Endodermal cell (in vitro differentiated cells): Measurements from ENCODE around the gene ARHGEF26. TPM values are rescaled to one million over a fixed set of nuclear protein-coding genes. Genes with fewer than 3 reads are reported as not detected.

Source experiments
- DNase-seq: peaks from one replicate; pipeline ENCODE4 v3.0.0-alpha.2; 2017
- H3K27ac ChIP-seq: 2 replicates; pipeline ENCODE4 v1.5.1; 2013; ENCODE audit warnings: mild to moderate bottlenecking, low read depth, low read length, moderate library complexity
- H3K27me3 ChIP-seq: 2 replicates; pipeline ENCODE4 v1.6.1; 2013; ENCODE audit warnings: mild to moderate bottlenecking, low read length, moderate library complexity; ENCODE audit not compliant: insufficient read depth, control insufficient read depth, poor library complexity, severe bottlenecking
- H3K36me3 ChIP-seq: 2 replicates; pipeline ENCODE4 v1.7.0; 2013; ENCODE audit warnings: mild to moderate bottlenecking, low read length, moderate library complexity; ENCODE audit not compliant: control insufficient read depth, insufficient read depth
- H3K4me1 ChIP-seq: one replicate; pipeline ENCODE4 v1.7.0; 2013; ENCODE audit warnings: low read length; ENCODE audit not compliant: control insufficient read depth, insufficient read depth
- H3K4me3 ChIP-seq: 2 replicates; pipeline ENCODE4 v1.5.1; 2013; ENCODE audit warnings: mild to moderate bottlenecking, low read length, moderate library complexity
- H3K9ac ChIP-seq: 2 replicates; pipeline ENCODE4 v1.6.1; 2013; ENCODE audit warnings: mild to moderate bottlenecking, low read length, moderate library complexity; ENCODE audit not compliant: poor library complexity, severe bottlenecking; ENCODE audit errors: extremely low read depth
- H3K9me3 ChIP-seq: 2 replicates; pipeline ENCODE4 v1.6.1; 2013; ENCODE audit warnings: mild to moderate bottlenecking, low read length, moderate library complexity; ENCODE audit not compliant: control insufficient read depth
- H3K27ac Mint-ChIP-seq: 2 replicates; pipeline ENCODE4 v1.8.0; 2020; ENCODE audit warnings: mixed read lengths
- H3K27me3 Mint-ChIP-seq: 2 replicates; pipeline ENCODE4 v1.8.0; 2021; ENCODE audit warnings: mild to moderate bottlenecking, mixed read lengths; ENCODE audit not compliant: insufficient read depth
- H3K36me3 Mint-ChIP-seq: 2 replicates; pipeline ENCODE4 v1.8.0; 2020; ENCODE audit warnings: low read depth, mixed read lengths
- H3K4me1 Mint-ChIP-seq: 2 replicates; pipeline ENCODE4 v1.8.0; 2020; ENCODE audit warnings: mixed read lengths
- H3K4me3 Mint-ChIP-seq: 2 replicates; pipeline ENCODE4 v1.8.0; 2020; ENCODE audit warnings: mild to moderate bottlenecking, moderate library complexity, mixed read lengths
- H3K9me3 Mint-ChIP-seq: 2 replicates; pipeline ENCODE4 v1.8.0; 2020; ENCODE audit warnings: mild to moderate bottlenecking, mixed read lengths
- WGBS, 2 experiments: methylation state at CpG; one replicate each; pipeline versions ENCODE4 v1.1.5 to v1.1.7; 2013; ENCODE audit warnings: missing lambda C conversion rate in 2 of 2, mixed read lengths in 1 of 2; ENCODE audit not compliant: insufficient coverage in 1 of 2, insufficient read length in 1 of 2; 5-methylcytosine and 5-hydroxymethylcytosine counted together
- total RNA-seq, 2 donors: library from RNA; stranded (reverse); fragmentation: NEBNext Ultra II Directional in 1 of 2; extraction: Animal tissue kit (Norgen Biotek cat#: 25700) in 1 of 2; gene quantifications; 2 replicates in 1 of 2; 3 replicates in 1 of 2; pipeline ENCODE4 v1.2.1, GENCODE V29; 2021
- TF ChIP-seq, protein P1 (sequence below): fragments of 200-600 bp; sonication (generic); conservative IDR thresholded peaks from 2 replicates; pipeline ENCODE4 v1.5.0; 2021; ENCODE audit warnings: antibody characterized with exemption, mild to moderate bottlenecking

ARHGEF26 gene
- total RNA-seq, 2 donors from 2014 or later, result 10.1 to 12.4 TPM

GRCh38 chr3:154137036-154137435 is 15.8 kb downstream of the ARHGEF26 start:
- Histone ChIP-seq H3K27me3 (no peaks in the 10 kb centered on the region), H3K36me3 (no peaks in the 10 kb centered on the region), H3K9ac (no peak overlapping the region), H3K4me3 (no peak overlapping the region), H3K9me3 (no peaks in the 10 kb centered on the region), H3K4me1 (no peaks in the 10 kb centered on the region), H3K27ac (no peak overlapping the region)
- no peak overlapping the region for H3K4me3 Mint-ChIP-seq
- H3K36me3 Mint-ChIP-seq, result no peaks in the 10 kb centered on the region
- H3K4me1 Mint-ChIP-seq, result no peaks in the 10 kb centered on the region
- H3K27me3 Mint-ChIP-seq, result no peaks in the 10 kb centered on the region
- WGBS, 2 experiments, result 94 to 96% methylated on average over 5 of the region's 5 CpGs
- no peak overlapping the region for H3K27ac Mint-ChIP-seq
- TF ChIP-seq, protein P1, sequence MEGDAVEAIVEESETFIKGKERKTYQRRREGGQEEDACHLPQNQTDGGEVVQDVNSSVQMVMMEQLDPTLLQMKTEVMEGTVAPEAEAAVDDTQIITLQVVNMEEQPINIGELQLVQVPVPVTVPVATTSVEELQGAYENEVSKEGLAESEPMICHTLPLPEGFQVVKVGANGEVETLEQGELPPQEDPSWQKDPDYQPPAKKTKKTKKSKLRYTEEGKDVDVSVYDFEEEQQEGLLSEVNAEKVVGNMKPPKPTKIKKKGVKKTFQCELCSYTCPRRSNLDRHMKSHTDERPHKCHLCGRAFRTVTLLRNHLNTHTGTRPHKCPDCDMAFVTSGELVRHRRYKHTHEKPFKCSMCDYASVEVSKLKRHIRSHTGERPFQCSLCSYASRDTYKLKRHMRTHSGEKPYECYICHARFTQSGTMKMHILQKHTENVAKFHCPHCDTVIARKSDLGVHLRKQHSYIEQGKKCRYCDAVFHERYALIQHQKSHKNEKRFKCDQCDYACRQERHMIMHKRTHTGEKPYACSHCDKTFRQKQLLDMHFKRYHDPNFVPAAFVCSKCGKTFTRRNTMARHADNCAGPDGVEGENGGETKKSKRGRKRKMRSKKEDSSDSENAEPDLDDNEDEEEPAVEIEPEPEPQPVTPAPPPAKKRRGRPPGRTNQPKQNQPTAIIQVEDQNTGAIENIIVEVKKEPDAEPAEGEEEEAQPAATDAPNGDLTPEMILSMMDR, result no peak
- DNase-seq, result no peak
- H3K9me3 Mint-ChIP-seq, result no peaks in the 10 kb centered on the region

DNA sequence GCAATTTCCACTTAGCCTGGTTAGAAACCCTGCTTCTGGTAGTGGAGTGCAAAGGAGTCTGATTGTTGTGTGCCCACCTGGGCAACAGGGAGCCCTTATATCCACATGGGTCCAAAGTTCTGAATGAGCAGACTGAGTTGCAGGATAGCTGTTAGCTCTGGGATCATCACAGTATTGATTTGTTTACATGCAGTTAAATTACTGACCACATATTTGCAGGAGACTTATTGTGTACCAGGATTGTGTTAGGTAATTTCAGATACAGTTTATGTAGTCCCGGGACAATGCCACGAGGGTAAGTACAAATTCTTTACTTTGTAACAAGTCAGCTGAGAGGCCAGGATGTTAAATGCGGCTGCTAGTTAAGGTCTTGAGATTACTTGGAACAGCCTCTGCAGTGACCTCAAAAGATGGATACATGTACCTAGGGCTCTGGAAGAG is 18.8 kb downstream of the ARHGEF26 start:
- no peaks in the 10 kb centered on the region for H3K9me3 Mint-ChIP-seq
- Histone ChIP-seq H3K36me3 (no peaks in the 10 kb centered on the region), H3K4me1 (no peaks in the 10 kb centered on the region), H3K9me3 (no peaks in the 10 kb centered on the region), H3K27me3 (no peaks in the 10 kb centered on the region), H3K4me3 (no peak overlapping the region), H3K9ac (no peak overlapping the region), H3K27ac (no peak overlapping the region)
- no peak overlapping the region for H3K4me3 Mint-ChIP-seq
- TF ChIP-seq, protein P1, result no peak
- DNase-seq, result no peak
- WGBS, 2 experiments, result 80 to 95% methylated on average over 3 of the region's 3 CpGs
- no peaks in the 10 kb centered on the region for H3K27me3 Mint-ChIP-seq
- peaks cover 19% of the 10 kb centered on the region for H3K4me1 Mint-ChIP-seq
- H3K36me3 Mint-ChIP-seq, result no peaks in the 10 kb centered on the region
- H3K27ac Mint-ChIP-seq, result no peak overlapping the region

DNA sequence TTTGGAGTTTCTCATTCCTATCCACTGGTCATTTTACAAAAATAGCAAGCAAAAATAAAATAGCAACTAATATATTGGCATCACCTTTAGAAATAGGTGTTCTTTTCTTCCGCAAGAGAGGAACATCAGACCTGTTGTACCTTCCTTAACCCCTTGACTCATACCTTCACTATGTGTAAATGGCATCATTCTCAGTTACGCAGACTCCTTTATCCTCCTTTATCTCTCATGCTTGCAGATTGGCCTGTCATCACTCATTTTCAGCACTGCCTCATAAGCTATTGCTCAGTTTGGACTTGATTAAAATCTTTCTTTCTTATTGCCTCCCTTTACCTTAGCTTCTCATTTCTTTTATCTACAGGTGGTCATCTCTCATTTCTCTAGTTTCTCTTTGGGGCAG is 21.4 kb downstream of the ARHGEF26 start:
- Histone ChIP-seq H3K4me3 (no peak overlapping the region), H3K9me3 (no peaks in the 10 kb centered on the region), H3K9ac (no peak overlapping the region), H3K27me3 (no peaks in the 10 kb centered on the region), H3K4me1 (no peaks in the 10 kb centered on the region), H3K27ac (no peak overlapping the region), H3K36me3 (no peaks in the 10 kb centered on the region)
- peaks cover 28% of the 10 kb centered on the region for H3K4me1 Mint-ChIP-seq
- no peaks in the 10 kb centered on the region for H3K36me3 Mint-ChIP-seq
- 86 to 95% methylated on average over 2 of the region's 2 CpGs for WGBS, 2 experiments
- no peaks in the 10 kb centered on the region for H3K27me3 Mint-ChIP-seq
- no peak overlapping the region for H3K27ac Mint-ChIP-seq
- H3K4me3 Mint-ChIP-seq, result no peak overlapping the region
- no peaks in the 10 kb centered on the region for H3K9me3 Mint-ChIP-seq
- no peak for DNase-seq
- TF ChIP-seq, protein P1, result no peak
